ENCODE measurements around the gene DNAJC11.

DNAJC11 gene

DNA sequence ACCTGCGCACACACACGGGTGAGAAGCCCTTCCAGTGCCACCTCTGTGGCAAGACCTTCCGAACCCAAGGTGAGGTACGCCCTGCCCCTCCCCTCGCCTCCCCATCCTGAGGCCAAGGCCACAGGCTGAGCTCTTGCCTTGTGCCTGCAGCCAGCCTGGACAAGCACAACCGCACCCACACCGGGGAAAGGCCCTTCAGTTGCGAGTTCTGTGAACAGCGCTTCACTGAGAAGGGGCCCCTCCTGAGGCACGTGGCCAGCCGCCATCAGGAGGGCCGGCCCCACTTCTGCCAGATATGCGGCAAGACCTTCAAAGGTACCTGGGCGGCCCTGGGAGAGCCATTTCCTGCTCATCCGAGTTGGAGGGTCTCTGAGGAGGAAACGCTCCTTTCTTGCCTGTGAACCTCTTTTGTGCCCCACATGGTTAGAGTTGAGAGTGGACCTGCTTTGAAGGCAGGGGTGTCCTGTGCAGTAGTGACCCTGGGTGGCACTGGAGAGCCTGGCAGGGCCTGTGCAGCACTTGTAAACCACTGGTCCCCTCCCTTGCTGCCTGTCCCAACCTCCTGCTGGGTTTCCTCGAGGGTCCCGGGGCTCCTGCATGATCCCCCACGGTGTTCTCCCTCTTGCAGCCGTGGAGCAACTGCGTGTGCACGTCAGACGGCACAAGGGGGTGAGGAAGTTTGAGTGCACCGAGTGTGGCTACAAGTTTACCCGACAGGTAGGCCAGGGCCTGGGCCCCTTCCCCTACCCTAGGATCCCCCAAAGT is 113.3 kb downstream of the DNAJC11 start:
- no peak for DNase-seq (ENCODE audit: low read depth)
- H3K4me3 ChIP-seq (ENCODE audit: low read length) = no peak overlapping the region
- TF ChIP-seq, protein P1, sequence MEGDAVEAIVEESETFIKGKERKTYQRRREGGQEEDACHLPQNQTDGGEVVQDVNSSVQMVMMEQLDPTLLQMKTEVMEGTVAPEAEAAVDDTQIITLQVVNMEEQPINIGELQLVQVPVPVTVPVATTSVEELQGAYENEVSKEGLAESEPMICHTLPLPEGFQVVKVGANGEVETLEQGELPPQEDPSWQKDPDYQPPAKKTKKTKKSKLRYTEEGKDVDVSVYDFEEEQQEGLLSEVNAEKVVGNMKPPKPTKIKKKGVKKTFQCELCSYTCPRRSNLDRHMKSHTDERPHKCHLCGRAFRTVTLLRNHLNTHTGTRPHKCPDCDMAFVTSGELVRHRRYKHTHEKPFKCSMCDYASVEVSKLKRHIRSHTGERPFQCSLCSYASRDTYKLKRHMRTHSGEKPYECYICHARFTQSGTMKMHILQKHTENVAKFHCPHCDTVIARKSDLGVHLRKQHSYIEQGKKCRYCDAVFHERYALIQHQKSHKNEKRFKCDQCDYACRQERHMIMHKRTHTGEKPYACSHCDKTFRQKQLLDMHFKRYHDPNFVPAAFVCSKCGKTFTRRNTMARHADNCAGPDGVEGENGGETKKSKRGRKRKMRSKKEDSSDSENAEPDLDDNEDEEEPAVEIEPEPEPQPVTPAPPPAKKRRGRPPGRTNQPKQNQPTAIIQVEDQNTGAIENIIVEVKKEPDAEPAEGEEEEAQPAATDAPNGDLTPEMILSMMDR (conservative IDR thresholded peaks at IDR 0.05; ENCODE audit: low read length) = no peak

DNA sequence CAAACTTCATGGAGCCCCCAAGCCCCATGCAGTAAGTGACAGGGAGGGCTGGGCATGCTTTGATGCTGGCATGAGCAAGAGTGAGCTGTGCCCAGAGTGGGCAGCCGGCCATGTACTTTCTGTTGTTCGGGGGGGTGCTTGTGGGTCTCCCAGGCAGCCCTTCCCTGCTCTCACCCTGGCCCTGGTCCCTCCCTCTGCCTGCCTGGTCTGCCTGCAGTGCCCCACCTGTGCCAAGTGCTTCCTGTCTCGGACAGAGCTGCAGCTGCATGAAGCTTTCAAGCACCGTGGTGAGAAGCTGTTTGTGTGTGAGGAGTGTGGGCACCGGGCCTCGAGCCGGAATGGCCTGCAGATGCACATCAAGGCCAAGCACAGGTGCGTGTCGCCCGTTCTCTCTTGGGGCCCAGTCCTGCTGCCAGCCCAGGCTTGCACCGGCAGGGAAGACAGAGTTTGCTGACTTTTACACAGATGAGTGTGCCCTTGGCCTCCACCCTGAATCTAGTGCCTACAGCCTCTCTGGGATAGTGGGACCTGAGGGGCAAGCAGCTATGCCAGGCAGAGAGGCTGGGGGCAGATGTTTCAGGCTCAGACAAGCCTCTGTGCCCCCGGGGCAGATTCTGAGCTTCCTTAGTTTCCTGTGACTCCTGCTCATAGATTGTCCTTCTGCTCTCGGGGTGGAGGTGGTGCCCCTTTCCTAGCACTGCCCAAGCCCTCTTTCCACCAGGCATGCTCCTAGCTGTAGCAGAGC is 114.2 kb downstream of the DNAJC11 start:
- TF ChIP-seq, protein P1 (conservative IDR thresholded peaks at IDR 0.05; ENCODE audit: low read length) = no peak
- no peak for DNase-seq (ENCODE audit: low read depth)
- no peak overlapping the region for H3K4me3 ChIP-seq (ENCODE audit: low read length)

DNA sequence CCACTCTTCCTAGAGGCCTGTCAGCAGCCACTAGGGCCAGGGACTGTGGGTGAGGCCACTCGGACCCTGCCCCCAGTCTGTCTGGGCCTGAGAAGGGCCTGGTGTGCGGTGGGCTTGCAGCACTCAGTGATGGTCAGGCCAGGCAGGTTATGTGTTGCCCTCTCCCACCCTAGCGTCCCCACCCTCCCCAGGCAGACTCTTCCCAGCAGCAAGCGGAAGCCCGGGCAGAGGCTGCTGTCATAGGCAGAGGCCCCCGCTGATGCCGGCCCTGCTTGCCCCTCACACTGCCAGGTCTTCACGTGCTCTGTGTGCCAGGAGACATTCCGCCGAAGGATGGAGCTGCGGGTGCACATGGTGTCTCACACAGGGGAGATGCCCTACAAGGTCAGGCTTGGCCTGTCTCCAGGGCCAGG is 115.2 kb downstream of the DNAJC11 start:
- H3K4me3 ChIP-seq (ENCODE audit: low read length) = no peak overlapping the region
- TF ChIP-seq, protein P1 (conservative IDR thresholded peaks at IDR 0.05; ENCODE audit: low read length) = no peak
- DNase-seq (ENCODE audit: low read depth) = no peak

DNA sequence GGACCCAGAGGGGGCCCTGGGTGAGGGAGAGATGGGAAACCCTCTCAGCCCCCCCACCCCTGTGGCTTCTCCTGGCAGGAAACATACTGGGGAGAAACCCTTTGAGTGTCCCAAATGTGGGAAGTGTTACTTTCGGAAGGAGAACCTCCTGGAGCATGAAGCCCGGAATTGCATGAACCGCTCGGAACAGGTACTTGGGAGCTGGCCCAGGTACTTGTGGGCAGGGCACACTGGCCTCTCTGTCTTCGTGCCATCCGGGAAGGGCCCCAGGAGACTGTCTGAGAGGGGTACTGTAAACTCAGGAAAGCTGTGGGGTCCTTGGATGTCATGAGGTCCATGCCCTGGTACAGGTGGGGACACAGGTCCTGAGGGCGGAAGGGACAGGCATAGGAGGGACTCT is 115.8 kb downstream of the DNAJC11 start:
- TF ChIP-seq, protein P1 (conservative IDR thresholded peaks at IDR 0.05; ENCODE audit: low read length) = no peak
- H3K4me3 ChIP-seq (ENCODE audit: low read length) = no peak overlapping the region
- DNase-seq (ENCODE audit: low read depth) = no peak

DNA sequence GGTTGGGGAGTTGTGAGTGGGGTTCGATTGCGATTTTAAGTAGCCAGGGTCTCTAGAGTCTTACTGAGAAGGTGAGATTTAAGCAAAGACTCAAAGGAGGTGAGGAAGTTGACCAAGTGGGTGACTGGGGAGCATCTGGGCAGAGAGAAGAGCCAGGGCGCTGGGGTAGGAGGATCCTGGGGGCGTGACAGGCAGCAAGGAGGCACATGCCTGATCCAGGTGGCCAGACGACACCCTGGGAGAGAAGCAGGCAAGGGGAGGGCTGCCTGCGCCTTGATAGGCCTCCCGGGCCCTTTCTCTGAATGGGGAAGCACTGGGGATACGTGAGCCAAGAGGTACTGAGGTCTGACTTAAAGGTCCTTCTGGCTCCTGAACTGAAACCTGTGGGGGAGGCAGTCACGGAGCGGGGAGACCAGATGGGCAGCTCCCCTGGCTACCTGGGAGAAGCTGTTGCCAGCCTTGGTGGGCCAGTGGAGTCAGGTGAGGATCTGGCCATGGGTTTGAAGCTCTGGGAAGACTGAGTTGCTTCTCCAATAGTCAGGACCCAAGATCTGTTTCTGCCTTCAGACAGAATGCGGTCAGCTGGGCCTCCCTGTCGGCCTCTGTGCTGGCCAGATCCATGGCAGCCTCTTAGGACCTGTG is 116.4 kb downstream of the DNAJC11 start:
- no peak for DNase-seq (ENCODE audit: low read depth)
- no peak overlapping the region for H3K4me3 ChIP-seq (ENCODE audit: low read length)
- TF ChIP-seq, protein P1 (conservative IDR thresholded peaks at IDR 0.05; ENCODE audit: low read length) = no peak
